ENCODE measurements around the gene DERA.
"Not testable (repeated sequence)": the region's sequence is repeated elsewhere in the genome, so short reads cannot be mapped to it uniquely, and the experiment has no call there.

DNA sequence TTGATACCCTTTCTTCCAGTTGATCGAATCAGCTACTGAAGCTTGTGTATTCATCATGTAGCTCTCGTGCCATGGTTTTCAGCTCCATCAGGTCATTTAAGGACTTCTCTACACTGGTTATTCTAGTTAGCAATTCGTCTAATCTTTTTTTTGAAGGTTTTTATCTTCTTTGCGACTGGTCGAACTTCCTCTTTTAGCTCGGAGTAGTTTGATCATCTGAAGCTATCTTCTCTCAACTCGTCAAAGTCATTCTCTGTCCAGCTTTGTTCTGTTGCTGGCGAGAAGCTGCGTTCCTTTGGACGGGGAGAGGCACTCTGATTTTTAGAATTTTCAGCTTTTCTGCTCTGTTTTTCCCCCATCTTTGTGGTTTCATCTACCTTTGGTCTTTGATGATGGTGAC is 37.3 kb downstream of the DERA start:
- TF ChIP-seq, protein P1, sequence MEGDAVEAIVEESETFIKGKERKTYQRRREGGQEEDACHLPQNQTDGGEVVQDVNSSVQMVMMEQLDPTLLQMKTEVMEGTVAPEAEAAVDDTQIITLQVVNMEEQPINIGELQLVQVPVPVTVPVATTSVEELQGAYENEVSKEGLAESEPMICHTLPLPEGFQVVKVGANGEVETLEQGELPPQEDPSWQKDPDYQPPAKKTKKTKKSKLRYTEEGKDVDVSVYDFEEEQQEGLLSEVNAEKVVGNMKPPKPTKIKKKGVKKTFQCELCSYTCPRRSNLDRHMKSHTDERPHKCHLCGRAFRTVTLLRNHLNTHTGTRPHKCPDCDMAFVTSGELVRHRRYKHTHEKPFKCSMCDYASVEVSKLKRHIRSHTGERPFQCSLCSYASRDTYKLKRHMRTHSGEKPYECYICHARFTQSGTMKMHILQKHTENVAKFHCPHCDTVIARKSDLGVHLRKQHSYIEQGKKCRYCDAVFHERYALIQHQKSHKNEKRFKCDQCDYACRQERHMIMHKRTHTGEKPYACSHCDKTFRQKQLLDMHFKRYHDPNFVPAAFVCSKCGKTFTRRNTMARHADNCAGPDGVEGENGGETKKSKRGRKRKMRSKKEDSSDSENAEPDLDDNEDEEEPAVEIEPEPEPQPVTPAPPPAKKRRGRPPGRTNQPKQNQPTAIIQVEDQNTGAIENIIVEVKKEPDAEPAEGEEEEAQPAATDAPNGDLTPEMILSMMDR (optimal IDR thresholded peaks at IDR 0.05 in 1 of 3, IDR thresholded peaks at IDR 0.05 in 1 of 3, conservative IDR thresholded peaks at IDR 0.05 in 1 of 3; ENCODE audit: extremely low read depth in 1 of 3, insufficient read depth in 2 of 3, low read length in 3 of 3) = not testable (repeated sequence)
- TF ChIP-seq EZH2 (IDR thresholded peaks at IDR 0.05; ENCODE audit: low read length) = not testable (repeated sequence)

All from keratinocyte (primary cell).